SK-N-SH (cell line): ENCODE results near the gene GSS. TPM values are rescaled to one million over a fixed set of nuclear protein-coding genes. Genes with fewer than 3 reads are reported as not detected.
"Not testable (repeated sequence)": the region's sequence is repeated elsewhere in the genome, so short reads cannot be mapped to it uniquely, and the experiment has no call there.

Experiments used
- CTCF ChIA-PET: fragments of 300-600, 350-600 bp; formaldehyde crosslinking; extraction: SDS; loops from one replicate; lab custom pipeline; 2021; lab: Yijun Ruan, JAX
- POLR2A ChIA-PET: fragments of 350-600 bp; sonication (Branson Sonifier 250); formaldehyde crosslinking; extraction: SDS; loops from one replicate; lab custom pipeline; 2020; ENCODE audit warnings: antibody characterized with exemption, inconsistent platforms; lab: Yijun Ruan, JAX
- DNase-seq: peaks from one replicate; pipeline ENCODE4 v3.0.0; 2012
- H2AFZ ChIP-seq: fragments of 200-600 bp; sonication (generic); 2 replicates; pipeline ENCODE4 v1.8.1; 2016; ENCODE audit warnings: antibody characterized with exemption, mild to moderate bottlenecking, low read depth
- H3F3A ChIP-seq: fragments of 200-600 bp; sonication (generic); replicated peaks from 2 replicates; pipeline ENCODE3; 2016; ENCODE audit warnings: antibody characterized with exemption, mild to moderate bottlenecking; ENCODE audit not compliant: insufficient read depth
- H3K27ac ChIP-seq, 2 experiments: fragments of 200-500 bp in 1 of 2; fragments of 200-600 bp in 1 of 2; sonication (Bioruptor generic) in 1 of 2; sonication (generic), shearing (Covaris generic) in 1 of 2; 2 replicates each; pipeline versions ENCODE4 v1.5.1 to v1.6.1; 2014 to 2016; ENCODE audit warnings: low read depth in 2 of 2, inconsistent platforms in 1 of 2, low read length in 1 of 2, mild to moderate bottlenecking in 1 of 2, mixed read lengths in 1 of 2
- H3K27me3 ChIP-seq: fragments of 200-600 bp; sonication (generic), shearing (Covaris generic); 2 replicates; pipeline ENCODE4 v1.6.1; 2016; ENCODE audit warnings: mixed run types; ENCODE audit not compliant: insufficient read depth
- H3K36me3 ChIP-seq, 2 experiments: fragments of 200-500 bp in 1 of 2; fragments of 200-600 bp in 1 of 2; sonication (Bioruptor generic) in 1 of 2; sonication (generic) in 1 of 2; replicated peaks in 1 of 2; 2 replicates each; pipeline versions ENCODE3 to v1.5.1; 2014 to 2016; ENCODE audit warnings: low read length in 1 of 2, mild to moderate bottlenecking in 1 of 2; ENCODE audit not compliant: insufficient read depth in 2 of 2, control insufficient read depth in 1 of 2
- H3K4me1 ChIP-seq, 2 experiments: fragments of 200-500 bp in 1 of 2; fragments of 200-600 bp in 1 of 2; sonication (Bioruptor generic) in 1 of 2; sonication (generic), shearing (Covaris generic) in 1 of 2; 2 replicates each; pipeline versions ENCODE4 v1.5.1 to v1.6.1; 2014 to 2016; ENCODE audit warnings: low read depth in 1 of 2, low read length in 1 of 2, mixed run types in 1 of 2; ENCODE audit not compliant: insufficient read depth in 2 of 2, control insufficient read depth in 1 of 2
- H3K4me2 ChIP-seq: fragments of 200-600 bp; sonication (generic), shearing (Covaris generic); 2 replicates; pipeline ENCODE4 v1.6.1; 2017; ENCODE audit warnings: mixed run types
- H3K4me3 ChIP-seq, 2 experiments: fragments of 200-500 bp in 1 of 2; fragments of 200-600 bp in 1 of 2; sonication (Bioruptor generic) in 1 of 2; sonication (generic), shearing (Covaris generic) in 1 of 2; 2 replicates each; pipeline versions ENCODE4 v1.5.1 to v1.8.1; 2014 to 2016; ENCODE audit warnings: low read depth in 2 of 2, inconsistent platforms in 1 of 2, low read length in 1 of 2, mild to moderate bottlenecking in 1 of 2, mixed read lengths in 1 of 2, moderate library complexity in 1 of 2
- H3K79me2 ChIP-seq: fragments of 200-600 bp; sonication (generic); 2 replicates; pipeline ENCODE4 v1.8.1; 2017; ENCODE audit warnings: mild to moderate bottlenecking; ENCODE audit not compliant: insufficient read depth
- H3K9ac ChIP-seq: fragments of 200-600 bp; sonication (generic); 2 replicates; pipeline ENCODE4 v1.6.1; 2017; ENCODE audit warnings: mixed run types
- H3K9me2 ChIP-seq: fragments of 200-600 bp; sonication (generic); 2 replicates; pipeline ENCODE4 v1.6.1; 2017; ENCODE audit warnings: mixed run types
- H3K9me3 ChIP-seq: fragments of 200-600 bp; sonication (generic); 2 replicates; pipeline ENCODE4 v1.6.1; 2017; ENCODE audit warnings: mixed run types, mild to moderate bottlenecking, moderate library complexity
- H4K20me1 ChIP-seq: fragments of 200-600 bp; sonication (generic); 2 replicates; pipeline ENCODE4 v1.6.1; 2017; ENCODE audit warnings: mild to moderate bottlenecking, mixed run types; ENCODE audit not compliant: insufficient read depth
- CHD2 ChIP-seq: fragments of 150-350 bp; IDR thresholded peaks from 2 replicates; pipeline ENCODE4 v1.6.1; 2018; ENCODE audit warnings: low read length; ENCODE audit not compliant: partially characterized antibody
- CTCF ChIP-seq: fragments of 200-600 bp; sonication (generic); IDR thresholded peaks from 2 replicates; pipeline ENCODE4 v1.6.1; 2017; ENCODE audit warnings: antibody characterized with exemption, mild to moderate bottlenecking, moderate library complexity
- ELF1 ChIP-seq: IDR thresholded peaks from 2 replicates; pipeline ENCODE4 v1.4.0; 2012
- EZH2phosphoT487 ChIP-seq: fragments of 200-600 bp; sonication (generic); IDR thresholded peaks from 2 replicates; pipeline ENCODE4 v1.6.1; 2017; ENCODE audit warnings: low read depth, mixed run types, mild to moderate bottlenecking, antibody characterized with exemption, moderate library complexity, borderline replicate concordance
- FOXJ3 ChIP-seq: sonication (generic); formaldehyde crosslinking; IDR thresholded peaks from 2 replicates; pipeline ENCODE4 v1.5.1; 2020; ENCODE audit warnings: mild to moderate bottlenecking, missing genetic modification reagents
- FOXM1 ChIP-seq: IDR thresholded peaks from 2 replicates; pipeline ENCODE4 v1.4.0; 2012; ENCODE audit warnings: low read depth, mild to moderate bottlenecking
- GATA2 ChIP-seq: sonication (generic); formaldehyde crosslinking; IDR thresholded peaks from 2 replicates; pipeline ENCODE4 v1.5.0; 2020; ENCODE audit warnings: mild to moderate bottlenecking, missing genetic modification reagents
- IRF3 ChIP-seq: fragments of 150-350 bp; IDR thresholded peaks from 2 replicates; pipeline ENCODE4 v1.6.1; 2016; ENCODE audit warnings: mild to moderate bottlenecking, low read depth, low read length
- JUND ChIP-seq: IDR thresholded peaks from 2 replicates; pipeline ENCODE4 v1.4.0; 2012
- MAX ChIP-seq: IDR thresholded peaks from 2 replicates; pipeline ENCODE4 v1.4.0; 2012; ENCODE audit warnings: low read depth
- MEF2A ChIP-seq: IDR thresholded peaks from 2 replicates; pipeline ENCODE4 v1.4.0; 2012; ENCODE audit warnings: low read depth, borderline replicate concordance
- MXI1 ChIP-seq: IDR thresholded peaks from 2 replicates; pipeline ENCODE4 v1.6.1; 2012; ENCODE audit warnings: mild to moderate bottlenecking, low read depth, low read length, improper control_type of control experiment
- NFIC ChIP-seq: IDR thresholded peaks from 2 replicates; pipeline ENCODE4 v1.4.0; 2012; ENCODE audit warnings: borderline replicate concordance
- NRF1 ChIP-seq: IDR thresholded peaks from 2 replicates; pipeline ENCODE4 v1.6.1; 2012; ENCODE audit warnings: low read depth, mild to moderate bottlenecking, low read length
- POLR2AphosphoS5 ChIP-seq: IDR thresholded peaks from 2 replicates; pipeline ENCODE4 v1.6.1; 2012; ENCODE audit warnings: low read depth, low read length
- RCOR1 ChIP-seq: fragments of 150-350 bp; IDR thresholded peaks from 2 replicates; pipeline ENCODE4 v1.6.1; 2017; ENCODE audit warnings: antibody characterized with exemption, low read length
- RXRA ChIP-seq: IDR thresholded peaks from 2 replicates; pipeline ENCODE4 v1.4.0; 2012; ENCODE audit warnings: low read depth, mild to moderate bottlenecking, borderline replicate concordance
- SIN3A ChIP-seq: IDR thresholded peaks from 2 replicates; pipeline ENCODE4 v1.6.1; 2012; ENCODE audit warnings: low read depth, mild to moderate bottlenecking, low read length, moderate library complexity, borderline replicate concordance
- SMC3 ChIP-seq: IDR thresholded peaks from 2 replicates; pipeline ENCODE4 v1.6.1; 2012; ENCODE audit warnings: low read depth, low read length, improper control_type of control experiment
- TAF1 ChIP-seq: IDR thresholded peaks from 2 replicates; pipeline ENCODE4 v1.6.1; 2012; ENCODE audit warnings: low read depth, mild to moderate bottlenecking, low read length, moderate library complexity, borderline replicate concordance
- YY1 ChIP-seq: IDR thresholded peaks from 2 replicates; pipeline ENCODE4 v1.4.0; 2012; ENCODE audit warnings: low read depth, mild to moderate bottlenecking
- WGBS: methylation state at CpG from one replicate; pipeline ENCODE4 v1.1.6; 2017; ENCODE audit warnings: low lambda C conversion rate; 5-methylcytosine and 5-hydroxymethylcytosine counted together
- polyA plus RNA-seq, 3 experiments: library from polyadenylated mRNA; depleted of rRNA; stranded (reverse); fragments of >200 nt; gene quantifications; 2 replicates each; pipeline ENCODE4 v1.2.3, GENCODE V29; 2012

GSS gene
- polyA plus RNA-seq, 1 of the 3 experiments (the other 2 are of a cell fraction), result 95.6 TPM

- TF ChIP-seq TAF1, result no peak; the same call in 1 of the 2 replicates
- no peak for TF ChIP-seq GATA2 (CRISPR knock-in tag)
- TF ChIP-seq MXI1, result peak; percentile 40; the same call in 1 of the 2 replicates
- TF ChIP-seq RCOR1, result peak; percentile 87
- no peak for TF ChIP-seq FOXJ3 (CRISPR knock-in tag)
- TF ChIP-seq MEF2A, result no peak
- peak; percentile 81 for TF ChIP-seq JUND
- TF ChIP-seq ELF1, result no peak
- TF ChIP-seq MAX, result no peak
- peak; percentile 78 for TF ChIP-seq RXRA
- peak; percentile 98 for TF ChIP-seq NFIC
- TF ChIP-seq, all 33 proteins: peak for 12
Observed at GRCh38 chr20:34907616-34908469, 47.8 kb downstream of the GSS start (continued).

GRCh38 chr20:34904202-34904621 lies 51.4 kb downstream of the GSS start:
- Histone ChIP-seq H3K9me2 (no peaks in the 10 kb centered on the region), H4K20me1 (no peaks in the 10 kb centered on the region), H2AFZ (no peak overlapping the region), H3K4me2 (no peak overlapping the region), H3K4me1 (peaks cover 12 to 19% of the 10 kb centered on the region in 2 experiments), H3K9ac (no peak overlapping the region), H3K36me3 (no peaks in the 10 kb centered on the region), H3F3A (peaks cover 22% of the 10 kb centered on the region), H3K27ac (no peak overlapping the region), H3K4me3 (no peak overlapping the region), H3K79me2 (0 out of 2 replicates have a peak, but pooled peaks cover 2% of the 10 kb centered on the region), H3K27me3 (no peaks in the 10 kb centered on the region), H3K9me3 (no peaks in the 10 kb centered on the region)
- ChIA-PET POLR2A (no interaction called here), CTCF (interaction anchor here (0.6 to 1.3 kb wide), 6 partner anchors 9 to 205 kb away, joined by 3 to 5 read pairs (median 3); no protein-coding TSS in a partner anchor)
- TF ChIP-seq CTCF (no peak), NRF1 (no peak), IRF3 (no peak), EZH2phosphoT487 (no peak), YY1 (no peak), SIN3A (no peak), FOXM1 (no peak), NFIC (no peak), SMC3 (no peak), POLR2AphosphoS5 (no peak), MXI1 (no peak), JUND (no peak), CHD2 (no peak), GATA2 (CRISPR knock-in tag) (no peak), RCOR1 (no peak), ELF1 (no peak), TAF1 (no peak), MAX (no peak)
- no peak for DNase-seq
- WGBS, result 81% methylated on average over 3 of the region's 3 CpGs

DNA sequence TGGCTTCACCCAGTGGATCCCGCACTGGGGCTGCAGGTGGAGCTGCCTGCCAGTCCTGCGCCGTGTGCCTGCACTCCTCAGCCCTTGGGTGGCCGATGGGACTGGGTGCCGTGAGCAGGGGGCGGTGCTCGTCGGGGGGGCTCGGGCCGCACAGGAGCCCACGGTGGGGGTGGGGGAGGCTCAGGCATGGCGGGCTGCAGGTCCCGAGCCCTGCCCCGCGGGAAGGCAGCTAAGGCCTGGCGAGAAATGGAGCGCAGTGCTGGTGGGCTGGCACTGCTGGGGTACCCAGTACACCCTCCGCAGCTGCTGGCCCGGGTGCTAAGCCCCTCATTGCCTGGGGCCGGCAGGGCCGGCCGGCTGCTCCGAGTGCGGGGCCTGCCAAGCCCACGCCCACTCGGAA lies 56.9 kb downstream of the GSS start:
- H3K27ac ChIP-seq, H3K9me2 ChIP-seq, CTCF ChIA-PET, H3K36me3 ChIP-seq, H3K9ac ChIP-seq, H3K27me3 ChIP-seq, POLR2A ChIA-PET, H3F3A ChIP-seq, H2AFZ ChIP-seq, DNase-seq, H4K20me1 ChIP-seq, H3K4me2 ChIP-seq, H3K79me2 ChIP-seq, H3K4me1 ChIP-seq, H3K4me3 ChIP-seq, H3K9me3 ChIP-seq: not testable (repeated sequence)
- WGBS, result 95% methylated on average over 4 of the region's 26 CpGs
